Large intestine (tissue), 12 donors: ENCODE measurements around the gene CNGA3. TPM values are rescaled to one million over a fixed set of nuclear protein-coding genes. Genes with fewer than 3 reads are reported as not detected.
"Not testable (repeated sequence)": the region's sequence is repeated elsewhere in the genome, so short reads cannot be mapped to it uniquely, and the experiment has no call there.

ENCODE experiments used
- DNase-seq, 2 donors: peaks; one replicate each; pipeline versions ENCODE4 v3.0.0 to v3.0.0-alpha.2; 2013
- H3K27ac ChIP-seq: one replicate; pipeline ENCODE4 v1.5.1; 2013; ENCODE audit warnings: low read length
- H3K27me3 ChIP-seq: 2 replicates; pipeline ENCODE4 v1.6.1; 2013; ENCODE audit warnings: low read length; ENCODE audit not compliant: control insufficient read depth, insufficient read depth
- H3K36me3 ChIP-seq: 2 replicates; pipeline ENCODE4 v1.6.1; 2013; ENCODE audit warnings: low read length; ENCODE audit not compliant: control insufficient read depth, insufficient read depth
- H3K4me1 ChIP-seq: one replicate; pipeline ENCODE4 v1.6.1; 2013; ENCODE audit warnings: low read length; ENCODE audit not compliant: control insufficient read depth, insufficient read depth
- H3K4me3 ChIP-seq: one replicate; pipeline ENCODE4 v1.5.1; 2013; ENCODE audit warnings: low read length
- H3K9me3 ChIP-seq: one replicate; pipeline ENCODE4 v1.6.1; 2013; ENCODE audit warnings: mild to moderate bottlenecking, low read depth, low read length, moderate library complexity; ENCODE audit not compliant: control insufficient read depth
- WGBS: methylation state at CpG from one replicate; pipeline ENCODE4 v1.1.5; 2013; ENCODE audit warnings: low lambda C conversion rate; ENCODE audit not compliant: insufficient coverage; 5-methylcytosine and 5-hydroxymethylcytosine counted together
- long read RNA-seq, 11 donors: transcript quantifications; one replicate each; lab custom pipeline, GENCODE V29; 2026
- polyA plus RNA-seq: library from polyadenylated mRNA; unstranded; fragments of 120-200 nt; gene quantifications from one replicate; pipeline ENCODE4 v1.2.1, GENCODE V29; 2013

Gene CNGA3
- 2.3 TPM for polyA plus RNA-seq
- long read RNA-seq, donor 1 = 0 reads
- long read RNA-seq, donor 2 = 0 reads
- long read RNA-seq, donor 3 = 0 reads
- long read RNA-seq, donor 4 = 0 reads
- long read RNA-seq, donor 5 = 0 reads
- long read RNA-seq, donor 6 = 0 reads
- long read RNA-seq, donor 7, partial matches to known transcripts = 0 of 1 reads
- long read RNA-seq, donor 7, other reads (novel, unspliced or antisense) = 0 of 1 reads
- long read RNA-seq, donor 8 = 0 reads
- long read RNA-seq, donor 9 = 0 reads
- long read RNA-seq, donor 10 = 0 reads
- long read RNA-seq, donor 11 = 0 reads

GRCh38 chr2:98346311-98347236 lies at the start of gene CNGA3:
Gene CNGA3, plus strand, starts transcription at chr2:98346456. Its CDS starts 23,520 bp downstream, at chr2:98369976.
- H3K9me3 ChIP-seq = peaks cover 14% of the 10 kb centered on the region
- no peak within 1 kb of the TSS for H3K27ac ChIP-seq
- WGBS = no CpG with 5 or more reads among the region's 72 CpGs
- H3K36me3 ChIP-seq = no peaks in the 10 kb centered on the region
- peak within 1 kb of the TSS; percentile 21 for H3K4me3 ChIP-seq
- no peaks in the 10 kb centered on the region for H3K4me1 ChIP-seq
- H3K27me3 ChIP-seq = peaks cover 80% of the 10 kb centered on the region
- peak in 1 of 2 donors; percentile 39 for DNase-seq

GRCh38 chr2:98297817-98298682 lies 48.2 kb upstream of the CNGA3 start:
- no peaks in the 10 kb centered on the region for H3K36me3 ChIP-seq
- H3K4me1 ChIP-seq = no peaks in the 10 kb centered on the region
- no peak overlapping the region for H3K4me3 ChIP-seq
- no peaks in the 10 kb centered on the region for H3K27me3 ChIP-seq
- WGBS = 90% methylated on average over 2 of the region's 12 CpGs
- H3K27ac ChIP-seq = no peak overlapping the region
- DNase-seq = no peak
- H3K9me3 ChIP-seq = no peaks in the 10 kb centered on the region

GRCh38 chr2:98298683-98299164 lies 47.5 kb upstream of the CNGA3 start:
- DNase-seq = no peak
- 100% methylated on average over 1 of the region's 6 CpGs for WGBS
- no peaks in the 10 kb centered on the region for H3K4me1 ChIP-seq
- no peaks in the 10 kb centered on the region for H3K27me3 ChIP-seq
- no peaks in the 10 kb centered on the region for H3K9me3 ChIP-seq
- H3K36me3 ChIP-seq = no peaks in the 10 kb centered on the region
- no peak overlapping the region for H3K27ac ChIP-seq
- H3K4me3 ChIP-seq = no peak overlapping the region

- DNase-seq = peak in 1 of 2 donors; percentile 13
- Histone ChIP-seq H3K4me1 (no peaks in the 10 kb centered on the region), H3K27me3 (no peaks in the 10 kb centered on the region), H3K9me3 (no peaks in the 10 kb centered on the region), H3K36me3 (no peaks in the 10 kb centered on the region), H3K4me3 (no peak overlapping the region), H3K27ac (no peak overlapping the region)
- WGBS = no CpG with 5 or more reads among the region's 8 CpGs
These were observed 46.9 kb upstream of the CNGA3 start for GRCh38 chr2:98299211-98299905.

- Histone ChIP-seq H3K4me3 (no peak overlapping the region), H3K27ac (no peak overlapping the region), H3K36me3 (no peaks in the 10 kb centered on the region), H3K4me1 (no peaks in the 10 kb centered on the region), H3K9me3 (no peaks in the 10 kb centered on the region), H3K27me3 (no peaks in the 10 kb centered on the region)
- DNase-seq = no peak
- no CpG with 5 or more reads among the region's 12 CpGs for WGBS
These were observed 45.9 kb upstream of the CNGA3 start for GRCh38 chr2:98300141-98300874.

GRCh38 chr2:98301469-98301868 lies 44.8 kb upstream of the CNGA3 start:
- WGBS = 100% methylated on average over 1 of the region's 5 CpGs
- no peaks in the 10 kb centered on the region for H3K4me1 ChIP-seq
- no peak for DNase-seq
- H3K27ac ChIP-seq = no peak overlapping the region
- no peaks in the 10 kb centered on the region for H3K9me3 ChIP-seq
- H3K4me3 ChIP-seq = no peak overlapping the region
- no peaks in the 10 kb centered on the region for H3K36me3 ChIP-seq
- no peaks in the 10 kb centered on the region for H3K27me3 ChIP-seq

- no CpG with 5 or more reads among the region's 9 CpGs for WGBS
- H3K27ac ChIP-seq, H3K4me3 ChIP-seq, H3K36me3 ChIP-seq, H3K4me1 ChIP-seq, H3K9me3 ChIP-seq, DNase-seq: not testable (repeated sequence)
- H3K27me3 ChIP-seq = peaks cover 23% of the 10 kb centered on the region
These were observed 39.0 kb upstream of the CNGA3 start for GRCh38 chr2:98307131-98307696.

- H3K4me3 ChIP-seq = no peak overlapping the region
- peaks cover 26% of the 10 kb centered on the region for H3K27me3 ChIP-seq
- H3K27ac ChIP-seq = no peak overlapping the region
- H3K36me3 ChIP-seq = no peaks in the 10 kb centered on the region
- H3K4me1 ChIP-seq = no peaks in the 10 kb centered on the region
- no peak for DNase-seq
- WGBS = no CpG with 5 or more reads among the region's 8 CpGs
- no peaks in the 10 kb centered on the region for H3K9me3 ChIP-seq
These were observed 38.2 kb upstream of the CNGA3 start for GRCh38 chr2:98308068-98308467.

- WGBS = no CpG with 5 or more reads among the region's 4 CpGs
- Histone ChIP-seq H3K4me3 (no peak overlapping the region), H3K27me3 (peaks cover 29% of the 10 kb centered on the region), H3K27ac (no peak overlapping the region), H3K9me3 (no peaks in the 10 kb centered on the region), H3K4me1 (no peaks in the 10 kb centered on the region), H3K36me3 (no peaks in the 10 kb centered on the region)
- DNase-seq = no peak
These were observed 37.7 kb upstream of the CNGA3 start for GRCh38 chr2:98308532-98308931.
